Ishikawa (cell line): ENCODE measurements around the gene SLC8A3.

Experiments
- CEBPB ChIP-seq: IDR thresholded peaks from 2 replicates; pipeline ENCODE4 v1.6.1; 2012
- CREB1 ChIP-seq: IDR thresholded peaks from 2 replicates; pipeline ENCODE4 v1.6.1; 2012; ENCODE audit warnings: low read depth
- EGR1 ChIP-seq: IDR thresholded peaks from 2 replicates; pipeline ENCODE4 v1.6.1; 2012
- EP300 ChIP-seq: IDR thresholded peaks from 2 replicates; pipeline ENCODE4 v1.6.1; 2012; ENCODE audit warnings: borderline replicate concordance
- FOXM1 ChIP-seq: IDR thresholded peaks from 2 replicates; pipeline ENCODE4 v1.6.1; 2012; ENCODE audit warnings: low read depth, borderline replicate concordance
- MAX ChIP-seq: IDR thresholded peaks from 2 replicates; pipeline ENCODE4 v1.6.1; 2012
- NFIC ChIP-seq: IDR thresholded peaks from 2 replicates; pipeline ENCODE4 v1.6.1; 2012
- RAD21 ChIP-seq: IDR thresholded peaks from 2 replicates; pipeline ENCODE4 v1.6.1; 2012; ENCODE audit warnings: low read depth
- REST ChIP-seq: IDR thresholded peaks from 2 replicates; pipeline ENCODE4 v1.6.1; 2012; ENCODE audit warnings: low read depth, mild to moderate bottlenecking
- TAF1 ChIP-seq: IDR thresholded peaks from 2 replicates; pipeline ENCODE4 v1.6.1; 2012; ENCODE audit warnings: low read depth, mild to moderate bottlenecking
- TCF12 ChIP-seq: IDR thresholded peaks from 2 replicates; pipeline ENCODE4 v1.6.1; 2012; ENCODE audit warnings: low read depth
- TEAD4 ChIP-seq: IDR thresholded peaks from 2 replicates; pipeline ENCODE4 v1.6.1; 2012
- USF1 ChIP-seq: IDR thresholded peaks from 2 replicates; pipeline ENCODE4 v1.6.1; 2012
- YY1 ChIP-seq: IDR thresholded peaks from 2 replicates; pipeline ENCODE4 v1.6.1; 2012; ENCODE audit warnings: low read depth
- ZBTB7A ChIP-seq: IDR thresholded peaks from 2 replicates; pipeline ENCODE4 v1.6.1; 2012; ENCODE audit warnings: low read depth

The SLC8A3 gene

GRCh38 chr14:70116278-70116677 is 72.5 kb downstream of the SLC8A3 start:
- TF ChIP-seq EP300: no peak
- no peak for TF ChIP-seq TEAD4
- no peak for TF ChIP-seq CEBPB
- no peak for TF ChIP-seq ZBTB7A
- TF ChIP-seq TAF1: no peak
- TF ChIP-seq RAD21: no peak
- no peak for TF ChIP-seq FOXM1
- TF ChIP-seq MAX: no peak
- no peak for TF ChIP-seq YY1
- TF ChIP-seq NFIC: no peak
- no peak for TF ChIP-seq REST
- TF ChIP-seq CREB1: no peak
- no peak for TF ChIP-seq EGR1
- no peak for TF ChIP-seq USF1
- TF ChIP-seq TCF12: no peak

- TF ChIP-seq FOXM1 (no peak), TAF1 (no peak), YY1 (no peak), MAX (no peak), TEAD4 (no peak), RAD21 (no peak), EP300 (no peak), USF1 (no peak), CEBPB (no peak), TCF12 (no peak), NFIC (no peak), CREB1 (no peak), REST (no peak), EGR1 (no peak), ZBTB7A (no peak)
Observed at GRCh38 chr14:70114621-70115156, 74.1 kb downstream of the SLC8A3 start.

GRCh38 chr14:70113211-70113610 is 75.5 kb downstream of the SLC8A3 start:
- TF ChIP-seq REST: no peak
- TF ChIP-seq FOXM1: no peak
- TF ChIP-seq USF1: no peak
- no peak for TF ChIP-seq CREB1
- TF ChIP-seq RAD21: no peak
- no peak for TF ChIP-seq YY1
- no peak for TF ChIP-seq ZBTB7A
- no peak for TF ChIP-seq EP300
- TF ChIP-seq TEAD4: no peak
- no peak for TF ChIP-seq TAF1
- TF ChIP-seq MAX: no peak
- TF ChIP-seq EGR1: no peak
- no peak for TF ChIP-seq TCF12
- no peak for TF ChIP-seq NFIC
- TF ChIP-seq CEBPB: no peak

GRCh38 chr14:70108419-70108818 is 80.3 kb downstream of the SLC8A3 start:
- TF ChIP-seq MAX: no peak
- TF ChIP-seq RAD21: no peak
- no peak for TF ChIP-seq USF1
- TF ChIP-seq CREB1: no peak
- no peak for TF ChIP-seq ZBTB7A
- TF ChIP-seq TAF1: no peak
- no peak for TF ChIP-seq TEAD4
- TF ChIP-seq EP300: no peak
- no peak for TF ChIP-seq REST
- no peak for TF ChIP-seq FOXM1
- no peak for TF ChIP-seq YY1
- TF ChIP-seq CEBPB: no peak
- TF ChIP-seq TCF12: no peak
